ENCODE data around the gene SEC14L6.

SEC14L6 gene

GRCh38 chr22:30523646-30524489 is 22.7 kb downstream of the SEC14L6 start:
- TF ChIP-seq CTCF (IDR thresholded peaks at IDR 0.05; ENCODE audit: low read depth, low read length, missing control alignments), result no peak
- in situ Hi-C loops (cut with HindIII; ENCODE audit: low pct_ligation_motif_present, low sequenced_read_pairs), result no loop called here
- Histone ChIP-seq H3K36me3 (replicated peaks) (no peaks in the 10 kb centered on the region), H3K27ac (no peak overlapping the region), H3K4me3 (ENCODE audit: low read depth, low read length) (no peak overlapping the region), H3K27me3 (replicated peaks) (no peaks in the 10 kb centered on the region)
- no peak for DNase-seq

GRCh38 chr22:30521368-30522156 is 25.0 kb downstream of the SEC14L6 start:
- TF ChIP-seq CTCF (IDR thresholded peaks at IDR 0.05; ENCODE audit: low read depth, low read length, missing control alignments), result no peak
- in situ Hi-C loops (cut with HindIII; ENCODE audit: low pct_ligation_motif_present, low sequenced_read_pairs), result no loop called here
- Histone ChIP-seq H3K27ac (no peak overlapping the region), H3K4me3 (ENCODE audit: low read depth, low read length) (no peak overlapping the region), H3K36me3 (replicated peaks) (no peaks in the 10 kb centered on the region), H3K27me3 (replicated peaks) (no peaks in the 10 kb centered on the region)
- DNase-seq, result no peak

- H3K4me3 ChIP-seq (ENCODE audit: low read depth, low read length), result no peak overlapping the region
- no peak for DNase-seq
- H3K27me3 ChIP-seq (replicated peaks), result no peaks in the 10 kb centered on the region
- in situ Hi-C loops (cut with HindIII; ENCODE audit: low pct_ligation_motif_present, low sequenced_read_pairs), result no loop called here
- no peaks in the 10 kb centered on the region for H3K36me3 ChIP-seq (replicated peaks)
- no peak overlapping the region for H3K27ac ChIP-seq
- no peak for TF ChIP-seq CTCF (IDR thresholded peaks at IDR 0.05; ENCODE audit: low read depth, low read length, missing control alignments)
Observed at GRCh38 chr22:30519842-30520425, 26.6 kb downstream of the SEC14L6 start.

GRCh38 chr22:30516731-30517130 is 29.8 kb downstream of the SEC14L6 start:
- no peak for TF ChIP-seq CTCF (IDR thresholded peaks at IDR 0.05; ENCODE audit: low read depth, low read length, missing control alignments)
- no peak for DNase-seq
- in situ Hi-C loops (cut with HindIII; ENCODE audit: low pct_ligation_motif_present, low sequenced_read_pairs), result no loop called here
- Histone ChIP-seq H3K4me3 (ENCODE audit: low read depth, low read length) (no peak overlapping the region), H3K27ac (no peak overlapping the region), H3K36me3 (replicated peaks) (no peaks in the 10 kb centered on the region), H3K27me3 (replicated peaks) (no peaks in the 10 kb centered on the region)

- no peak for TF ChIP-seq CTCF (IDR thresholded peaks at IDR 0.05; ENCODE audit: low read depth, low read length, missing control alignments)
- Histone ChIP-seq H3K27me3 (replicated peaks) (no peaks in the 10 kb centered on the region), H3K27ac (no peak overlapping the region), H3K4me3 (ENCODE audit: low read depth, low read length) (no peak overlapping the region), H3K36me3 (replicated peaks) (no peaks in the 10 kb centered on the region)
- in situ Hi-C loops (cut with HindIII; ENCODE audit: low pct_ligation_motif_present, low sequenced_read_pairs), result no loop called here
- DNase-seq, result no peak
Observed at GRCh38 chr22:30516273-30516672, 30.3 kb downstream of the SEC14L6 start.

Measured in brain microvascular endothelial cell (primary cell).